CD14-positive monocyte (primary cell): ENCODE data around the gene POFUT2. TPM values are rescaled to one million over a fixed set of nuclear protein-coding genes. Genes with fewer than 3 reads are reported as not detected.

Source experiments
- DNase-seq, 3 donors: peaks; one replicate each; pipeline ENCODE4 v3.0.0-alpha.2; 2011 to 2022
- H2AFZ ChIP-seq: 2 replicates; pipeline ENCODE4 v1.6.0; 2012; ENCODE audit warnings: mild to moderate bottlenecking, low read depth, low read length, inconsistent platforms; ENCODE audit not compliant: insufficient read depth, poor library complexity, severe bottlenecking
- H3K27ac ChIP-seq, 2 donors: 1 replicate in 1 of 2; 2 replicates in 1 of 2; pipeline ENCODE4 v1.5.1; 2012 to 2013; ENCODE audit warnings: low read length in 2 of 2, control low read depth in 1 of 2, inconsistent platforms in 1 of 2, low read depth in 1 of 2, mild to moderate bottlenecking in 1 of 2
- H3K27me3 ChIP-seq, 2 donors: one replicate each; pipeline versions ENCODE4 v1.6.0 to v1.6.1; 2011 to 2013; ENCODE audit warnings: low read length in 2 of 2; ENCODE audit not compliant: control insufficient read depth in 2 of 2, insufficient read depth in 2 of 2
- H3K36me3 ChIP-seq, 2 donors: replicated peaks in 1 of 2; 1 replicate in 1 of 2; 2 replicates in 1 of 2; pipeline versions ENCODE4 v1.5.1 to v1.6.1; 2012 to 2013; ENCODE audit warnings: low read length in 2 of 2, control low read depth in 1 of 2, inconsistent platforms in 1 of 2, mild to moderate bottlenecking in 1 of 2; ENCODE audit not compliant: insufficient read depth in 2 of 2, control insufficient read depth in 1 of 2
- H3K4me1 ChIP-seq, 2 donors: 1 replicate in 1 of 2; 2 replicates in 1 of 2; pipeline versions ENCODE4 v1.5.1 to v1.6.1; 2012 to 2013; ENCODE audit warnings: low read length in 2 of 2, control low read depth in 1 of 2, inconsistent platforms in 1 of 2, mild to moderate bottlenecking in 1 of 2, moderate library complexity in 1 of 2; ENCODE audit not compliant: insufficient read depth in 2 of 2, control insufficient read depth in 1 of 2
- H3K4me2 ChIP-seq: replicated peaks from 2 replicates; pipeline ENCODE3; 2012; ENCODE audit warnings: low read length, moderate library complexity, mild to moderate bottlenecking; ENCODE audit not compliant: poor library complexity, severe bottlenecking; ENCODE audit errors: extremely low read depth
- H3K4me3 ChIP-seq, 3 experiments: fragments of 200-600 bp in 1 of 3; sonication (generic) in 1 of 3; replicated peaks in 1 of 3; 1 replicate in 2 of 3; 2 replicates in 1 of 3; pipeline ENCODE4 v1.5.1; 2011 to 2013; ENCODE audit warnings: low read length in 3 of 3, mild to moderate bottlenecking in 3 of 3, control low read depth in 2 of 3, low read depth in 2 of 3, inconsistent platforms in 1 of 3, moderate library complexity in 1 of 3
- H3K79me2 ChIP-seq: 2 replicates; pipeline ENCODE4 v1.6.0; 2012; ENCODE audit warnings: mild to moderate bottlenecking, control low read depth, inconsistent platforms, low read length, moderate library complexity; ENCODE audit not compliant: insufficient read depth
- H3K9ac ChIP-seq: 2 replicates; pipeline ENCODE4 v1.6.0; 2017; ENCODE audit warnings: low read length, mild to moderate bottlenecking; ENCODE audit not compliant: insufficient read depth, poor library complexity, severe bottlenecking
- H3K9me3 ChIP-seq, 2 donors: replicated peaks in 1 of 2; 1 replicate in 1 of 2; 2 replicates in 1 of 2; pipeline versions ENCODE4 v1.5.1 to v1.6.1; 2012 to 2013; ENCODE audit warnings: low read length in 2 of 2, control low read depth in 1 of 2; ENCODE audit not compliant: control insufficient read depth in 1 of 2, insufficient read depth in 1 of 2
- H4K20me1 ChIP-seq: 2 replicates; pipeline ENCODE4 v1.6.0; 2012; ENCODE audit warnings: mild to moderate bottlenecking, low read length, control low read depth, moderate library complexity; ENCODE audit not compliant: insufficient read depth
- H3K27ac Mint-ChIP-seq, 7 donors: one replicate each; pipeline ENCODE4 v1.8.0; 2020; ENCODE audit warnings: mild to moderate bottlenecking in 7 of 7, mixed read lengths in 7 of 7, moderate library complexity in 6 of 7, inconsistent platforms in 2 of 7
- H3K27me3 Mint-ChIP-seq, 3 donors: one replicate each; pipeline ENCODE4 v1.8.0; 2021 to 2022; ENCODE audit warnings: low read depth in 3 of 3, mild to moderate bottlenecking in 3 of 3, mixed read lengths in 3 of 3, moderate library complexity in 3 of 3, inconsistent platforms in 1 of 3
- H3K36me3 Mint-ChIP-seq, 2 donors: one replicate each; pipeline ENCODE4 v1.8.0; 2020; ENCODE audit warnings: mixed read lengths in 2 of 2, inconsistent platforms in 1 of 2, mild to moderate bottlenecking in 1 of 2
- H3K4me1 Mint-ChIP-seq: one replicate; pipeline ENCODE4 v1.8.0; 2020; ENCODE audit warnings: mild to moderate bottlenecking, mixed read lengths
- H3K4me3 Mint-ChIP-seq, 2 donors: one replicate each; pipeline ENCODE4 v1.8.0; 2020; ENCODE audit warnings: mild to moderate bottlenecking in 2 of 2, mixed read lengths in 2 of 2, moderate library complexity in 1 of 2
- H3K9me3 Mint-ChIP-seq, 7 donors: one replicate each; pipeline ENCODE4 v1.8.0; 2020 to 2022; ENCODE audit warnings: mixed read lengths in 7 of 7, mild to moderate bottlenecking in 6 of 7, moderate library complexity in 6 of 7, inconsistent platforms in 2 of 7
- CTCF ChIP-seq: fragments of 200-600 bp; IDR thresholded peaks from one replicate; pipeline ENCODE4 v1.8.0; 2022; ENCODE audit warnings: antibody characterized with exemption, mild to moderate bottlenecking
- WGBS: methylation state at CpG from one replicate; pipeline ENCODE4 v1.1.5; 2013; ENCODE audit warnings: missing lambda C conversion rate; ENCODE audit not compliant: insufficient coverage; 5-methylcytosine and 5-hydroxymethylcytosine counted together
- intact Hi-C, 2 donors: fragments of 100-400 bp; cut with micrococcal nuclease; formaldehyde crosslinking; loops; one replicate each; pipeline versions ENCODE4 v1.15.0 to v1.15.1; 2023
- polyA plus RNA-seq, 3 donors: library from polyadenylated mRNA; depleted of rRNA in 1 of 3; unstranded in 2 of 3; stranded (reverse) in 1 of 3; fragments of 300-500 nt in 2 of 3; fragments of >200 nt in 1 of 3; fragmentation: Illumina TruSeq in 2 of 3; gene quantifications; 1 replicate in 2 of 3; 2 replicates in 1 of 3; pipeline ENCODE4 v1.2.3, GENCODE V29; 2012 to 2021

POFUT2 gene
- polyA plus RNA-seq, 3 donors = 1.8 to 21.3 (median 2.8) TPM

DNA sequence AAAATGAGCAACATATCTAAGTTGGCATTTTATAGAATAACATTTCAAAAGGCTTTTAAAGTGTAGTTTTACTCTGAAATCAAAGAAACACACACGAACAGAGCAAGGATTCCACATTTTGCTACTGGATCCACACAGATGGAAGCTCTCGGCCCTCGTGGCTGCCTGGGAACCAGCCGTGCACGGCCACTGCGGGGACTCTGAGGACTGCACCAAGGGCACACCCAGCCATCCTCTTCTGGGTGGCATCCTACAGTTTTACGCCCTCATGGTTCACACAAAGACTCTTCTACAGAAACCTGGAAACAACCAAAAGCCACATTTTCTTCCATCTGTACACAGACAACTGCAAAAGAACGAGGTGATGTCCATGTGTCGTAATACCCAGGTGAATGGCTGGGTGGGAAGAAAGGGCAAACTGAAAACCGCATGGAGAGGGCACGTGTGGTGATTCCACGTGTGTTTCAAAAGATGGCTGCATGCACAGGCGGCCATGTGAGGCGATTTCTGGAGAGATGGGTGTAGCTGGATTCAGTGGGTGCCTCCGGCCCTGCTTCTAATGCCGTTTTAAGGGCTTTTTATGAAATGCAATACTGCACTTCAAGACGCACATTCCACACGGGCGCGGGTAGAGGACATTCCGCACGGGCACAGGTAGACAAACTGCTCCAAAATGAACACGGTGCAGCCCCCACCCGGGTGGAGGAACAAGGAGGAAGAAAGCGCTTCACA is 8.1 kb downstream of the POFUT2 start:
- intact Hi-C loops = no loop called here
- 95% methylated on average over 20 of the region's 25 CpGs for WGBS
- no peak for DNase-seq
- Mint-ChIP-seq H3K9me3 (peaks cover 0 to 2% (median 0%) of the 10 kb centered on the region in 7 donors), H3K27ac (no peak overlapping the region), H3K36me3 (peaks cover 63 to 75% of the 10 kb centered on the region in 2 donors), H3K4me3 (no peak overlapping the region), H3K27me3 (no peaks in the 10 kb centered on the region), H3K4me1 (no peaks in the 10 kb centered on the region)
- no peaks in the 10 kb centered on the region for H3K79me2 ChIP-seq
- H3K27ac ChIP-seq = no peak overlapping the region
- no peaks in the 10 kb centered on the region for H3K4me1 ChIP-seq
- no peak overlapping the region for H3K4me2 ChIP-seq
- no peak for TF ChIP-seq CTCF
- H3K9me3 ChIP-seq = no peaks in the 10 kb centered on the region
- H2AFZ ChIP-seq = no peak overlapping the region
- H3K27me3 ChIP-seq = no peaks in the 10 kb centered on the region
- H3K36me3 ChIP-seq = peaks cover 73 to 87% of the 10 kb centered on the region in 2 donors
- H4K20me1 ChIP-seq = no peaks in the 10 kb centered on the region
- no peak overlapping the region for H3K9ac ChIP-seq
- H3K4me3 ChIP-seq = no peak overlapping the region

DNA sequence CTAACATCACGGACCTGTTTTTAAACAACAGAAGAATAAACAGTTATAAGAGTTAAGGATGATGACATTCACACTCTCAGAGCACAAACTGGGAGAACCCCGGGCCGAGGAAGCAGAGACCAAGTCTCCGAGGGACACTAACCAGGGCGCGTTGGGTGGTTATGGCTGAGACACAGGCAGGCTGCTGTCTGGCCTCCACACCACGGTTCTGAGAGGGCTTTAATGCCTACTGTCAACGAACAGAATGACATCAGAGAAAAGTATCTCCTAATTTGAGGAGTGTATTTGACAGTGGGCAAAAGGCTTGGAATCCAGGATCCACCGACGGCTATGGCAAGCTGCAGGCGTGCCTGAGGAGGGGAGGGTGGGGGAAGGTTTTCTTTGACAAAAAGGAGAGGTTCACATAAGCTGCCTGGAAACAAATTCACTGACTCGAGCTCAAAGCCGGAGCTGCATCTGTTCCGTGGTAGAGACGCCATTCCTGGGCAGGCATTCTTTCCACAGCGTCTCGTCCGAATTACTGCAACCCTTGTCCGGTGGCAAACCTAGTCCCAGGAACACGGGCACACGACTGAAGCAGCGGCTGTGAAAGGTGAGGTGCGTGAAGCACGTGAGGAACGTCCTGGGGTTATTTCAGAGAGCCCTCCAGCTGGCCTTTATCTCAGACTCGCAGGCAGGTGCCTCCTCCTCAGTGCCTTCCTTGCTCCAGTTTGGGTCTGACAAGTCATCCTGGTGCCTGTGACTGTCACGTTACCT is 9.4 kb downstream of the POFUT2 start:
- Histone ChIP-seq H3K27me3 (no peaks in the 10 kb centered on the region), H3K36me3 (peaks cover 65 to 87% of the 10 kb centered on the region in 2 donors), H3K79me2 (no peaks in the 10 kb centered on the region), H2AFZ (no peak overlapping the region), H3K9ac (no peak overlapping the region), H3K4me1 (no peaks in the 10 kb centered on the region), H3K27ac (no peak overlapping the region), H3K4me3 (no peak overlapping the region), H4K20me1 (no peaks in the 10 kb centered on the region), H3K4me2 (no peak overlapping the region), H3K9me3 (no peaks in the 10 kb centered on the region)
- Mint-ChIP-seq H3K27me3 (no peaks in the 10 kb centered on the region), H3K36me3 (peaks cover 53 to 64% of the 10 kb centered on the region in 2 donors), H3K27ac (peak overlapping the region in 1 of 7 donors; percentile 1), H3K4me1 (no peaks in the 10 kb centered on the region), H3K9me3 (peaks cover 0 to 2% (median 0%) of the 10 kb centered on the region in 7 donors), H3K4me3 (no peak overlapping the region)
- no peak for TF ChIP-seq CTCF
- no peak for DNase-seq
- 96% methylated on average over 26 of the region's 27 CpGs for WGBS
- intact Hi-C loops = no loop called here
